Activated T-helper 9 cell treated with anti-CD3 and anti-CD28 coated beads, Interleukin-2, amount 50 U/mL, for 16 hours (primary cell): Measurements from ENCODE around the gene CIAO2B.
"Not testable (repeated sequence)": the region's sequence is repeated elsewhere in the genome, so short reads cannot be mapped to it uniquely, and the experiment has no call there.

Experiments
- DNase-seq: peaks from one replicate; pipeline ENCODE4 v3.0.0-alpha.2; 2020; ENCODE audit warnings: low read depth

CIAO2B gene

DNA sequence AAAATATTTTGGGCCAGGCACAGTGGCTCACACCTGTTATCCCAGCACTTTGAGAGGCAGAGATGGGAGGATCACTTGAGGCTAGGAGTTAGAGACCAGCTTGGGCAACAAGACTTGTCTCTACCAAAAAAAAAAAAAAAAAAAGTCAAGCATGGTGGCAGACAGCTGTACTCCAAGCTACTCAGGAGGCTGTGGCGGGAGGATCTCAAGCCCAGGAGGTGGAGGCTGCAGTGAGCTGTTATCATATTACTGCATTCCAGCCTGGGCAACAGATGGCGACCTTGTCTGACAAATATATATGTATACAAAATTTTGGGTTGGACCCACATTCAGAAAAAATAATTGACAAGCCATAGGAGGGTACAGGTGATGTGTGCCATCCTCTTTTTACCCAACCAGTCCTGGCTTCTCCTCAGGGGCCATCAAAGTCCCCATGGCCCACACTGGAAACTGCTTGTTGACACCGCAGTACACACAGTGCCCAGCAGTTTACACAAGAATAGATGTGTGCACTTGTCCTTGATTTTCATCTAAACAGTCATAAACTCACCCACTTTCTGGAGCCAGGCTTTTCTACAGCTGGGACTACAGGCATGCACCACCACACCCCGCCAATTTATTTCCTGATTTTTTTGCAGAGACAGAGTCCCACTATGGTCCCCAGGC is 2.8 kb upstream of the CIAO2B start:
- no peak for DNase-seq

DNA sequence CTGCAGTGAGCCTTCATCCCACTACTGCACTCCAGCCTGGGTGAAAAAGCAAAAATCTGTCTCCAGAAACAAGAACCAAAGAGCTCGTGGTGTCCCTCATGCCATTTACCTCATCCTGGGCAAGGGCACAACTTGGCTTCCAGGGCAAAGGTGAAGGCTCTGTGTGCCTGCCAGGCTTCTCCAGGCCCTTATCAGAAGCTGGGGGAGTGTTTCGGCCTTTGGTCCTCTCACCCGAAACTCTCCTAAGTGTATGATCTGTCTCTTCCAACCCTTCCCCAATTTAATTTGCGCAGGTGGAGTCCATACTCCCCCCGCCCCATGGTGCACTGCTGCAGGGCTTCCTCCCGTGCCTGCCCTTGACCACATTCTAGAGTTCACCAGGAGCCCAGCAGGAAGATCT is 2.3 kb upstream of the CIAO2B start:
- no peak for DNase-seq

DNA sequence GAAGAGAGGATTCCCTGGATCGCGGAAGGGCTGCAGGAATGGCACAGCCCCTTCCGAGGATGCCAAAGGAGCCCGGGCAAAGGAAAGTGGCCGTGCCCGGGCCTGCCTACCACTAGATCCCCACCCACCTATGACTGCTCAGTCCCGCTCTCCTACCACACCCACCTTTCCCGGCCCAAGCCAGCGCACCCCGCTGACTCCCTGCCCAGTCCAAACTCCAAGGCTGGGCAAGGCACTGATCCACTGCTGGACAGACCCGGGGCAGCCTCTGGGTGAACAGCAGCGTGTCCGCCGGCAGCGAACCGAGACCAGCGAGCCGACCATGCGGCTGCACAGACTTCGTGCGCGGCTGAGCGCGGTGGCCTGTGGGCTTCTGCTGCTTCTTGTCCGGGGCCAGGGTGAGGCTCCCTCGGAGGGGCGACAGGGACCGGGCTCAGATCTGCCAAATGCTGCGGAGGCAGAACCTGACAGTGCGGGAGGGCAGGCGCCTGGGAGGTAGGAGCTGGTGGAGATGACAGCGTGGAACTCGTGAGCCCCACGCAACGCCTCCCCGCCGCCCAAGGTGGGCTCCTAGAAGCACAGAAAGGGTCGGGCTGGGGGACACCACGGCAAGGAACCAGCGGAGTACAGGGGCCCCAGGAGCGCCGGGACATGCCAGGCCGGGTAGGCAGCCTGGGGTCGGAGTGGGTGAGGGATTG is 1.3 kb upstream of the CIAO2B start, which contains the start of gene CES2:
Gene CES2, plus strand, starts transcription at position 203 of the 698 bp plus-strand sequence. Its CDS starts 120 bp downstream, at position 323.
- DNase-seq = no peak

DNA sequence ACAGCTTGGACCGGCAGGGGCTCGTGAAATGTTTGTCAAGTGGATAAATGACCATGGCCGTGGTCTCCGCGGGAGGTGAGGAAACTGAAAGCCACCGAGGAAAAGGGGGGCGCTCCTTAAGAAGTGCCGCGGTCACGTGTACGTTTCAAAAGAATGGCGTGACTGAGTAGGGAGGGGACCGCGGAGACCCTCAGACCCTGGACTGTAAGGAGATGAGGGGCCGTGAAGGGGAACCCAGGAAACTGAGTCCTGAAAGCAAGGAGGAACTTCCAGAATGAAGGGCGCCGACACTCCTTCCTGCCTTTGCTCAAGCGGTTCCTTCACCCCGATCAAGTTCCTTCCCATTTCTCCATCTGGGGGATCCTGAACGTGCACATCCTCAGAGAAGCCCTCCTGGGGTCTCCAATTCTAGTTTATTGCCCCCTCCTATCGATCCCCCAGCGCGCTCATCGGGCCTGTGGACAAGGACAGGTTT is 674 bp upstream of the CIAO2B start:
- not testable (repeated sequence) for DNase-seq

DNA sequence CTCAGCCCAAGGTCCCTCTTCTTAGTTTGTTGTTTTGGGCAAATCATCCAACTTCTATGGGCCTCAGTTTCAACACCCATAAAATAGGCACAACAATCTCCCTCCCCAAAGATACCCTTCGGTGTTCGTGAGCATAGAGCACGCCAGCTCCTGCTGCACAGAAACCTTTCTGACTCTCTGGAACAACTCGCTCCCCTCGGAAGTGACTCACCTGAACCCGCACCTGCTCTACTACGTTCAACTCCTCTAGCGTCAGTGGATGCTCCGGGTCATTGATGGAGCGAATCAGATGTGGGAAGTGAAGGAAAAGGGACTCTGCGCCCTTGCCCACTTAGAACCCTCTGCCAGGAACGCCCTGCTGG is 445 bp downstream of the CIAO2B start:
- DNase-seq = peak; percentile 41

DNA sequence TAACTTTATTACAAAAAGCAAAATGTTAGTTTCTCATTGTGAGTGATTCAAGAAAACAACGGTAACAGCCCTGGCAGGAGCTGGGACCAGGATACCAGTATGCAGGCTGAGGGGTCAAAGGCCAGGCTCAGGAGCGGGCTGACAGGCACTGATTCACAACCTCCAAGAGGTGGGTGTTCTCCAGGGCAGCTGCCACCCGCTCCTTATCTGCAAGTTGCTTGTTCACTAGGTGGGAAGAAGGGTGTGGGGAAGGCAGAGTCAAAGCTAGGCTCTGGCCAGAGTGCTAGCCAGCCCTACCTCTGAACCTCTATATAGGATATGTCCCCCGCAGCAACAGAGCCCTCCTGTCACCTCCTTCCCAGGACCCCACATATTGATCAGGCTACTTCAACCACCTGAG is 2.1 kb downstream of the CIAO2B start:
- DNase-seq = no peak

DNA sequence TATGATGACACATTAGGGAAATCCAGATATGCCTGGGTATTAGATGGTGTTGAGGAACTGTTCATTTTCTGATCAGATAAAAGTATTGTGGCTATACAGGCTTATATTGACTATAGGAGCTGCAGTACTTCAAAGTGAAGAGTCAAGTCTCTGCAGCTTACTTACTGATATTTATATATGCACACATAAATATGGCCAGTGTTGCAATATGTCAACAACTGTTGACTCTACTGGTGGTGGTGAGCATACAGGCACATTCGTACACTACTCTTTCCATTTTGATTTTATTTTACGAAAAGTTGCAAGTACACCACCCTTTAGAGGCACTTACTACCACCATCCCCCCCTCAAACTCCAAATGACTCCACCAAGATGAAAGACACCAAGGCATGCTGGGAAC is 2.5 kb downstream of the CIAO2B start:
- DNase-seq = no peak

DNA sequence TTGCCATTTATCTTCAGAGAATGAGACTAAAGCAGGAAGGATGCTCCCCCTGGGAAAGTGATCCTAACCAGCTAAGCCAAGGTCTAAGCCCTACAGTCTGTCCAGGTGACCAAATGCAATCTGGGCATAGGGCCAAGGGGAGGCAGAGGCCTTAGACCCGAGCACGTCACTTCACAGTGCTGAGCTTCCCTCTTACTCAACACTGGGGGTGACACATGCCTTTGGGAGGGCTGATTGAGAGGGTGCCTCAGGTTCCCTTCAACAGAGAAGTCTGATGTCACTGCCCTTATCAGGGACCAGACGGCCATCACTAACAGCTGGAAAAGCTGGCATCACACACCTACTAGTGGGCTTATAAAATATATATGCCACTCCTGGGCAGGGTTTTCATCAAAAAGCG is 4.0 kb downstream of the CIAO2B start:
- no peak for DNase-seq

DNA sequence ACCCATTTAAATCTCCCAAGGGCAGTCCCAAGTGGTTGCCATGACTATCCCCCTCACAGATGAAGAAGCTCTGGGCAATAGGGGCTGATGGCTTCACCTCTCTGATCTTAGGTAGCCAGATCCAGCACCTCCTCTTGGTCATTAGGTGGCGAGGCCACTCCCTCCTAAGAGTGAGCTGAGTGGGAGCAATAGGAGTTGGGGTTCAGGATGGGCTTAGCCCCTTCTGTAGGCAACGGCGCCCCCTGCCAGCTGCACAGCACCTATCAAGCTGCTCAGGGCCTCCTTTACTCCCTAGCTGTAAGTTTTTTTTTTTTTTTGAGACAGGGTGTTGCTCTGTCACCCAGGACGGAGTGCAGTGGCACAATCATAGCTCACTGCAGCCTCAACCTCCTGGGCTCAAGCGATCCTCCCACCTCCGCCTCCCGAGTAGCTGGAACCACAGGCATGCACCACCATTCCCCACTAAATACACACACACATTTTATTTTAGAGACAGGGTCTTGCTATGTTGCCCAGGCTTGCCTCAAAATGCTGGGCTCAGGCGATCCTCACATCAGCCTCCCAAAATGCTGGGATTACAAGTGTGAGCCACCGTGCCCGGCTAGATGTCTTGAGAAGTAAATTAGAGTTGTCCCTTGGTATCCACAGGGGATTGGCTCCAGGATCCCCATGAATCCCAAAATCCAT is 5.4 kb downstream of the CIAO2B start:
- no peak for DNase-seq

DNA sequence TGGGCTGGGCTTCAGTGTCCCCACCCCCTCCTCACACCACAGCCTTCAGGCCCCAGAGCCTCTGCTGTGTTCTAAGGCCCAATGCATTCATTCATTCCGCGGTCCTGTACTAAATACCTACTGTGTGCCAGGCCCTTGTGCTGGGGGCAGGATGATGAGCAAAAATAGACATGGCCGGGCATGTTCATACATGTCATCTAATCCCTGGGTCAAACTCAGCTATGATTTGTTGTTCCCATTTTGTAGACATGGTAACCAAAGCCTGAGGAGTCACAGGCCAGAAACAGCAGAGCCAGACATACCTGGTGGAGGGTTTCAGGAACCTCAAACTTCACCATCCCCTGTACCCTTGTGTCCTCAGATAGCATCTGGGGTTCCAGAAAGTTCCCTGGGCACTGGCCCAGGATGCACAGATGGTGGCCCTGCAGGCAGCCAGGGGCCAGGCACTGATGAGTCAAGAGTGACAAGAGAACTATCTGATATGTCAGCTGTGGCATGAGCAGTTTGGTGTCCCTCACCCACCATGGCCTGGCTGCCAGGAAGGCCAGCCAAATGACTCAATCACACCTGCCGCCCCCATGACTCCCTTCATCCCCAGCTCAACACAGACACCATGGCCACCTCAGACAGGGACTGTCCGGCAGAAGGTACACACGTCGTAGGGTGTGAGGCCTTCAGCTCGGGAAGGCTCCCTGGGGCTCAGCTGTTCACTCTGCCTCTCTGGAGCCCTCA is 6.1 kb downstream of the CIAO2B start:
- no peak for DNase-seq

DNA sequence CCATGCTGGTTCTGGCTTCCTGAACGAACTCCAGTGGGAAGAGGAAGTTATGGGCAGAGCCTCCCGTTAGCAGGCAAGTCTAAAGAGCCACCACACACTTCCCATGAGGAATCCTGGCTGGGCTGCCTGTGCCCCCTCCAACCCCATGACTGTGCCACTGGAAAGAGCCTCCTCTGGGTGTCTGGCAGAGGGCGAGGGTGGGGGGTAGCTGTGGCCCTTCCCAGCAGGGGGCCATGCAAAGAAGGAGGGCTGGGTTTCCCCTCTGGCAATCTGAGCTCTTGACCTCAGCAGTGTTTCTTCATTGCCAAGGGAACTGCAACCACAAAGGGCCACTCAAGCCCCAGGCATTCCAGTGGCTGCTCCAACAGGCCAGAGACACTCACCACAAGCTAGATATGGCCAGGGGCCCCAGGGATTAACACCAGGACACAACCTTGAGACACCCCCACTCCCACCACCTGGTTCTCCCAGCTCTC is 7.2 kb downstream of the CIAO2B start:
- no peak for DNase-seq

DNA sequence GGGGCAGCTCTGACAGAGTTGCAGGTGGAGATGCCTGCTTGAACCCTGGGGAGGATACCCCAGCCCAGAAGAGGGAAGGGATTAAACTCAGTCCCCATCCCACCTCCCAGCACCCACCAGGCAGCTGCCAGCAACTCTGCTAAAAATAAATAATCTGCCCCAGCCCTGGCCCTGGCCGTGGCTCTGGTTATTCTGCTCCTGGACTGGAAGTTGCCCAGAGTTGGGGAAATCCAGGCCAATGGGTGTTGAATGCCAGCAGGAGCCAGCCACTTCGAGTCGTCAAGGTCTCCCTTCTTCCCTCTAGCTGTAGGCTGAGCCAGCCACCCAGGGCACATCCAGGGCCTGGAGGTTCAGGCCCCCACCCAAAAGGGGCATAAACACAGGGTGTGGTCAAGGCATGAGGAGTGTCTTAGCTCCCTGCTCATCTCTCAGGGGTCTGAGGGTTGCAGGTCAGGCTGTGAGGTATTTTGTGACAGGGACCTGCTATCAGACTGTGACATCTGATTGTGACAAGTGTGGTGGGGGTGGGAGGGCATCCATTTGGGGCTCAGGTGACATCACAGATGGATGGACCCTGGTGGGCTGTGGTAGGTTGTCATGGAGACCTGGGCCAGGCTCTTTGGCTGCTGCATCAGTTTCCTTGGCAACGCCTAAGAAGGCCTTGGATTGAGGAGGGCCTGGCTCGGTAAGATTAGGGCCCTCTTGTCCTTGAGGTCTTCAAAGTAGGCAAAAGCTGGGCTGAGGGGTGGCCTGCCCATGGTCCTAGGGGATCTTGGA is 7.8 kb downstream of the CIAO2B start:
- DNase-seq = no peak

DNA sequence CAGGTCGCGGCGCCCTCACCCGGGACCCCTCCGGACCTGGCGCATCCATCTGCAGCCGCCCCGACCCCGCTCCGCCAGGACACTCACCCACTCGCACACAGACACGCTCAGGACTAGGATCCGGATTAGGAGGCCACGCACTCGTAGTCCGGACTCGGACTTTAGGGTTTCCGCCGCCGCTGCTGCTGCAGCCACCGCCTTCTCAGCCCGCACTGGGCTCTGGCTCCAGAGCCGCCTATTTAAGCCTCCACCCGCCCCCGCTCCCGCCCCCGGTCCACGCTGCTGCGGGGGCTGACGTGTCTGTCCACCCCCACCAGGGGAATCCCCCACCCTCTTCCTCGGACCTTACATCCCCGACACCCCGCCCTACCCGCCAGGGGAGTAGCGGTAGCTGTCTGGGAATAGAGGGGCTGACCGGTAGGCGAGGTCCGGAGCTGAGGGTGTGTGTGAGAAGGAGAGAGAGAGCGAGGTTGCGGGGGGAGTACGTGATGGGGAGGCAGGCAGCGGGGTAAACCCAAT is 8.8 kb downstream of the CIAO2B start, which contains the start of gene RRAD:
Gene RRAD, minus strand, starts transcription at position 214 of the 519 bp plus-strand sequence. CDS start 356 bp downstream, outside the sequence.
- no peak for DNase-seq

DNA sequence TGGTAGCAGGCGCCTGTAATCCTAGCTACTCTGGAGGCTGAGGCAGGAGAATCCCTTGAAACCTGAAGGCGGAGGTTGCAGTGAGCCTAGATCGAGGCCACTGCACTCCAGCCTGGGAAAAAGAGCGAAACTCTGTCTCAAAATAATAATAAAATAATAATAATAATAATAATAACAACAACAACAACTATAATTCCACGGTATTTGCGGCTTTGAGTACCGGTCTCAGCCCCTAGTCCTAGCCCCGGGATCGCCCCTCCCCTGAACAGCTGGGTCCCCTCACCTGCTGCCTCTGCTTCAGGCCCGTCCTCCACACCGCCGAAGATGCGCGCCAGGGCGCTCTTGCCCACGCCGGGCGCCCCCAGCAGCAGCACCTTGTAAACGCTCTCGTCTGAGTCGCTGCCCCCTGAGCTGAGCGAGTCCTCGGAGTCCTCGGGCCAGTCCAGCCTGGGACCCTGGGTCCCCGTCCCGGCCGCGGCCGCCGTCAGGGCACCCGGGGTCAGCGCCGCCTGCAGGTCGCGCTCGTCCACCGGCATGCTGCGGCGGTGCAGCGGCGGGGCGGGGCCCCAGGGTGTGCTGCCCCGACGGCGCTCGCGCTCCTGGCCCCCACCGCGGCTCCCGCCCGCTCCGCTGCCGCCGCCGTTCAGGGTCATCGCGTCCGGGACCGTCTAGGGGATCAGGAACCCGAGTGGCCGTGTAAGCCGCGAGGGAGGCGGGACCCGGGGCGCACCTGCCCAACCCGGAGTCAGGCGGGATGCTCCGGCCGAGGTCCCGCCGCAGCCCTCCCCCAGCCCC is 9.5 kb downstream of the CIAO2B start:
- DNase-seq = peak; percentile 25

DNA sequence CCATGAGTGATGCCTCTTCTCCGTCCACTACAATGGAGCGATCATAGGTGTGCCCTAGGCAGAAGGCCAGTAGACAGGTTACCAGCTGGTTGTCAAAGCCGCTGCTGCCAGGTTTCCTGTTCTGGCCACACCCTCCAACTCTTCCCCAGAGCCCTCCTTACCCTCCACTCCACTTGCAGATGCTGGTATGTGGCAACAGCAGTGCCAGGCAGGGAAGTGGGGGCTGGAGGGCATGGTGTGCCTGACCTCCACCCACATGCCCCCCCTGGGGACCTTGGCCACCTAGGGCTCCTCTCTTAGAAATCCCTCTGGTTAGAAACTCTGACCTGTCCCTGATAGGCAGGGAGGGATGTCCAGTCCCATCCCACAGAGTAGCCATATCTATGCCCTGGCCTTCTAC is 10.3 kb downstream of the CIAO2B start:
- no peak for DNase-seq

DNA sequence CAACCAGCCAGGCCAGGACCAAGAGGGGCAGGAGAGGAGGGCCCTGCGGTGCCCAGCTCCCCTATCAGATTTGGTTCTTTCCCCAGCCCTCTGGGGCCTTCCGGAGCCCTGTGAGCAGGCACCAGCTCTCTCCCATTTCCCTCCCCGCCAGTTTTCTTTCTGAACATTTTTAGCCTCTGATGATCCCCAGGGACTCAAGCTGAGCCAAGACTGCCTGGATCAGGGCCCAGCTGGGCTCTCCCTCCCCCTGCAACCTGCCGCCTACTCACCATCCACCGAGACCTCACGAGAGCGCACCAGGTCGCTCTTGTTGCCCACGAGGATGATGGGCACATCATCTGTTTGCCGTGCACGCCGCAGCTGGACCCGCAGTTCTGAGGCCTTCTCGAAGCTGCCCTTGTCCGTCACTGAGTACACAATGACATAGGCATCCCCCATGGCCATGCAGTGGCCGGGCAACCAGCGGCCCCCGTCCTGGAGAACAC is 10.9 kb downstream of the CIAO2B start:
- no peak for DNase-seq

DNA sequence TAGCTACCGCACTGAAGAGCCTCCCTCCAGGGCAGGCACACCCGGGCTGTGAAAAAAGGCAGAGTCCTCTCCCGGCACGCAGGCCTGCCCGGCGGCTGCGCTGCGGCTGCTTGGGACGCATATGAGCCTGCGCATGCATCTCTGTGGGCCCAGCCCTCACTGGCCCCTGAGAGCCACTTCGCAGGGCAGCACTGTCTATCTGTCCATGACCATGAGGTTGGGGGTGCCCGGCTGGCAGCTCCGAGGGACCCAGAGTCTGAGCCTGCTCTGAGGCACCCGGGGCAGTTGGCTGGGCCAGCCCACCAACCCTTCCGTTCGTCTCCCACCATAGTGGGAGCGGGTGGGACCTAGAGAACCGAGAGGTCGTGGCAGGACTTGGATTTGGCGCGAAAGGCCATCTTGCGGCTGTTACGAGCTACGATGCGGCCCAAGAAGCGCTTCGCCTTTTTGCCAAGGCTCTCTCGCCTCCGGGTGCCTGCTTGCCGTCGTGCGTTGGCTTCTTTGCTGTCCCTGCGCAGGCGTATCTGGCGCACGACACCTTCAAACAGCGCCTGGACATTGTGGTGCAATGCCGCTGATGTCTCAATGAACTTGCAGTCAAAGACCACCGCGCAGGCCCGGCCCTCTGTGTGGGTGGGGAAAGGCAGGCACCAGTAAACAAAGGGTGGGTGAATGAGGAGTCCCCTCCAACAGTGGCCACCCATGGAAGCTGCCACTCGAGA is 12.3 kb downstream of the CIAO2B start:
- no peak for DNase-seq

DNA sequence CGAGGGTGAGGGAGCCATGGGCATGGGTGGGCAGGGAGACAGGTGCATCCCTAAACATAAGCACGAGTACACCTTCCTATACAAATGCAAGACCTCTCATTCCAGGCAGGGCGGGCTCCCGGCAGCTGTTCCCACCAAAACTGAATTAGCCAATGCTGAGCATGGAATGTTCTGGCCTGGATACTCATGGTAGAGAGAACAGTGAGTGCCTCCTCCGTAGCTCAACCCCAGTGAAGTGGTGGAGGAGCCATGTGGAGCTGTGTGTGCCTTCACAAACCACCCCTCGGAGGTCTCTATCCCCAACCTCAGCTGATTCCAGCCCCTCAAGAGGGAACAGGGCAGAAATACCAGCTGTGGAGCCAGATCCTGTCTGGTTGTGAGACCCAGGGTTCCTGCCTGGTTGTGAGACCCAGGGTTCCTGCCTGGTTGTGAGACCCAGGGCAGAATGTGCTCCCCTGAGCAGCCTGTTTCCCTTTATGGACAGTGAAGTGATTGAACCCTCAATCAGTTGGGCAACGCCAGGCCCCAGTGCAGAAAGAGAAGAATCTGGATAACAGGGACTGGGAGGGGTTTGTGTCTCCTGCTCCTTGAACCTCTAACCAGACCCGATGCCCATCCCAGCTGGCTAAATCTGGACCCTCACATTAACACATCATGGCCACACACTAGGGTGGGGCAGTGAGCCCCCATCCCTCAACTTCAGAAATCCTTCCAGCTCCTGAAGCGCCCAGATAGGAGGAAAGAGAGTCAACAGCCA is 13.1 kb downstream of the CIAO2B start:
- DNase-seq = no peak

DNA sequence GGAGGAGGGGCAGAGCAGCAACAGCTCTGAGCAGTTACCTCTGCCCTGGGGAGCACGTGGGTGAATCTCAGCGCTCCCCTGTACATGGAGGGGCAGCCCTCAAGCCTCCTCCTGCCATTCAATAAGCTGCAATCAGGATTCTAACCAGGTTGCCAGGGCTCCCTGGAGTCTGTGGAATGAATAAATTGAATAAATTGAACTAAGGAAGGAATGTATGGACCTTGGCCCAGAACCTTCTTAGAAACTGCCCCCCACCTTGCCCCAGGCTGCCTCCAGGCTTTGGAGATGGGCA is 14.0 kb downstream of the CIAO2B start:
- no peak for DNase-seq
